MM.1S (cell line): ENCODE results near the gene HNRNPLL.
"Not testable (repeated sequence)": the region's sequence is repeated elsewhere in the genome, so short reads cannot be mapped to it uniquely, and the experiment has no call there.

Experiments
- DNase-seq: peaks from one replicate; pipeline ENCODE4 v3.0.0-alpha.2; 2015
- H2AFZ ChIP-seq: fragments of 300-600 bp; sonication (generic); 2 replicates; pipeline ENCODE4 v1.6.0; 2016; ENCODE audit warnings: antibody characterized with exemption, low read length
- H3F3A ChIP-seq: fragments of 300-600 bp; sonication (generic); 2 replicates; pipeline ENCODE4 v1.6.1; 2016; ENCODE audit warnings: mild to moderate bottlenecking, antibody characterized with exemption, low read length, moderate library complexity, mixed read lengths; ENCODE audit not compliant: insufficient read depth
- H3K27ac ChIP-seq: fragments of 300-600 bp; sonication (generic); 2 replicates; pipeline ENCODE4 v1.5.1; 2016; ENCODE audit warnings: mild to moderate bottlenecking, low read length
- H3K27me3 ChIP-seq: fragments of 300-600 bp; sonication (generic); replicated peaks from 2 replicates; pipeline ENCODE4 v1.6.0; 2016; ENCODE audit warnings: low read length; ENCODE audit not compliant: insufficient read depth
- H3K36me3 ChIP-seq: fragments of 300-600 bp; sonication (generic); replicated peaks from 2 replicates; pipeline ENCODE4 v1.6.1; 2016; ENCODE audit warnings: mild to moderate bottlenecking, low read length, mixed read lengths; ENCODE audit not compliant: insufficient read depth
- H3K4me1 ChIP-seq: fragments of 300-600 bp; sonication (generic); 2 replicates; pipeline ENCODE4 v1.6.1; 2016; ENCODE audit warnings: low read length, mixed read lengths
- H3K4me2 ChIP-seq: fragments of 300-600 bp; sonication (generic); 2 replicates; pipeline ENCODE4 v1.6.0; 2016; ENCODE audit warnings: low read depth, low read length
- H3K4me3 ChIP-seq: fragments of 300-600 bp; sonication (generic); 2 replicates; pipeline ENCODE4 v1.5.1; 2016; ENCODE audit warnings: low read length, mixed read lengths
- H3K79me2 ChIP-seq: fragments of 300-600 bp; sonication (generic); 2 replicates; pipeline ENCODE4 v1.6.1; 2016; ENCODE audit warnings: mixed run types, low read length, mixed read lengths
- H3K9ac ChIP-seq: fragments of 300-600 bp; sonication (generic); 2 replicates; pipeline ENCODE4 v1.6.1; 2016; ENCODE audit warnings: low read length, mixed read lengths
- H3K9me2 ChIP-seq: fragments of 300-600 bp; sonication (generic); replicated peaks from 2 replicates; pipeline ENCODE4 v1.6.1; 2016; ENCODE audit warnings: mild to moderate bottlenecking, low read length, mixed read lengths; ENCODE audit not compliant: insufficient read depth
- H3K9me3 ChIP-seq: fragments of 300-600 bp; sonication (generic); replicated peaks from 2 replicates; pipeline ENCODE4 v1.6.1; 2016; ENCODE audit warnings: mild to moderate bottlenecking, low read length, mixed read lengths; ENCODE audit not compliant: insufficient read depth
- H4K20me1 ChIP-seq: fragments of 300-600 bp; sonication (generic); 2 replicates; pipeline ENCODE4 v1.6.1; 2016; ENCODE audit warnings: mild to moderate bottlenecking, low read length, moderate library complexity, mixed read lengths; ENCODE audit not compliant: insufficient read depth
- EZH2 ChIP-seq: fragments of 300-600 bp; sonication (generic); optimal IDR thresholded peaks from 2 replicates; pipeline ENCODE3; 2017; ENCODE audit warnings: low read depth, mild to moderate bottlenecking, antibody characterized with exemption, low read length, mixed read lengths
- EZH2phosphoT487 ChIP-seq: fragments of 300-600 bp; sonication (generic); IDR thresholded peaks from 2 replicates; pipeline ENCODE4 v1.6.1; 2018; ENCODE audit warnings: antibody characterized with exemption, low read length
- TF ChIP-seq, protein P1 (sequence below): fragments of 300-600 bp; sonication (generic); IDR thresholded peaks from 2 replicates; pipeline ENCODE4 v1.5.1; 2016; ENCODE audit warnings: antibody characterized with exemption, low read length, mixed read lengths

HNRNPLL gene

DNA sequence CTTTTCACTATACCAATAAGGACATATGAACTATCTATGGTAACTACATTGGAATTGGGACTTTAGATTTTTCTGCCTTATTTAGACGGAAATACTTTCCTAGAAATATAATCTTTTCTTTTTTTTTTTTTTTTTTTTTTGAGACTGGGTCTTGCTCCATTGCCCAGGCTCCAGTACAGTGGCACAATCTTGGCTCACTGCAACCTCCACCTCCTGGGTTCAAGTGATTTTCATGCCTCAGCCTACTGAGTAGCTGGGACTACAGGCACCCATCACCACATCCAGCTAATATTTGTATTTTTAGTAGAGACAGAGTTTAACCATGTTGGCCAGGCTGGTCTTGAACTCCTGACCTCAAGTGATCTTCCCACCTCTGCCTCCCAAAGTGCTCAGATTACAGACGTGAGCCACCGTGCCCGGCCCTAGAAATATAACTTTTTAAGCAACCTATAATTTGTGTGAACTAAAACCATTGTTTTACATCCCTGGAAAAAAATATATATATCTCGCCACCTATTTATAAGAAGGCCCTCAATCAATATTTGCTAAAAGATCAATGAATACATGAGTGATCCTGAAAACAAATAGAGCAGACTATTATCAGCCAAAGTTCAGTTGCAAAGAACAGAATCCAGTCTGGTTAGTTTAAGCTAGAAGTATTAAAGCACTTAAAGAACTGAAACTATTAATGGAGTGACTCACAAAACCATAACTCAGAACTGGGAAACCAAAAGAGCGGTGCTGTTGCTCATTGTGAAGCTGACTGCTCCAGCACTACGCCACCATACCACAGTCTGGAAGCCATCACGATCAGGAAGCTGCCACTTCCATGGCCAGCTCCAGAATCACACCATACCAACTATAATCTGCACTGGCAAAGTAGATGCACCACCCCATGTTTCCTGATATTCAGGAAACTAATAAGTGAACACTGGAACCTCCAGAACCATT lies 8.4 kb upstream of the HNRNPLL start:
- H3K4me1 ChIP-seq = peaks cover 40% of the 10 kb centered on the region
- H3K79me2 ChIP-seq = no peaks in the 10 kb centered on the region
- peaks cover 24% of the 10 kb centered on the region for H3F3A ChIP-seq
- H3K27me3 ChIP-seq = no peaks in the 10 kb centered on the region
- DNase-seq = peak; percentile 74
- H3K27ac ChIP-seq = peak overlapping the region; percentile 16; the same call in 1 of the 2 replicates
- H3K9ac ChIP-seq = no peak overlapping the region
- no peaks in the 10 kb centered on the region for H4K20me1 ChIP-seq
- TF ChIP-seq, protein P1, sequence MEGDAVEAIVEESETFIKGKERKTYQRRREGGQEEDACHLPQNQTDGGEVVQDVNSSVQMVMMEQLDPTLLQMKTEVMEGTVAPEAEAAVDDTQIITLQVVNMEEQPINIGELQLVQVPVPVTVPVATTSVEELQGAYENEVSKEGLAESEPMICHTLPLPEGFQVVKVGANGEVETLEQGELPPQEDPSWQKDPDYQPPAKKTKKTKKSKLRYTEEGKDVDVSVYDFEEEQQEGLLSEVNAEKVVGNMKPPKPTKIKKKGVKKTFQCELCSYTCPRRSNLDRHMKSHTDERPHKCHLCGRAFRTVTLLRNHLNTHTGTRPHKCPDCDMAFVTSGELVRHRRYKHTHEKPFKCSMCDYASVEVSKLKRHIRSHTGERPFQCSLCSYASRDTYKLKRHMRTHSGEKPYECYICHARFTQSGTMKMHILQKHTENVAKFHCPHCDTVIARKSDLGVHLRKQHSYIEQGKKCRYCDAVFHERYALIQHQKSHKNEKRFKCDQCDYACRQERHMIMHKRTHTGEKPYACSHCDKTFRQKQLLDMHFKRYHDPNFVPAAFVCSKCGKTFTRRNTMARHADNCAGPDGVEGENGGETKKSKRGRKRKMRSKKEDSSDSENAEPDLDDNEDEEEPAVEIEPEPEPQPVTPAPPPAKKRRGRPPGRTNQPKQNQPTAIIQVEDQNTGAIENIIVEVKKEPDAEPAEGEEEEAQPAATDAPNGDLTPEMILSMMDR = no peak
- TF ChIP-seq EZH2 = no peak
- H3K36me3 ChIP-seq = no peaks in the 10 kb centered on the region
- H3K9me2 ChIP-seq = no peaks in the 10 kb centered on the region
- H2AFZ ChIP-seq = 0 out of 2 replicates have a peak overlapping the region, but pooled peaks have one; percentile 8
- H3K9me3 ChIP-seq = no peaks in the 10 kb centered on the region
- H3K4me3 ChIP-seq = no peak overlapping the region
- H3K4me2 ChIP-seq = peak overlapping the region; percentile 42; the same call in 1 of the 2 replicates

DNA sequence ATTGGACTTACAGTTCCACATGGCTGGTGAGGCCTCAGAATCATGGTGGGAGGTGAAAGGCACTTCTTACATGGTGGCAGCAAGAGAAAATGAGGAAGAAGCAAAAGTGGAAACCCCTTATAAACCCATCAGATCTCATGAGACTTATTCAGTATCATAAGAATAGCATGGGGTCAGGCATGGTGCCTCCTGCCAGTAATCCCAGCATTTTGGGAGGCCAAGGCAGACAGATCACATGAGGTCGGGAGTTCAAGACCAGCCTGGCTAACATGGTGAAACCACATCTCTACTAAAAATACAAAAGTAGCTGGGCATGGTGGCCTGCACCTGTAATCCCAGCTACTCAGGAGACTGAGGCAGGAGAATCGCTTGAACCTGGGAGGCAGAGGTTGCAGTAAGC lies 6.5 kb upstream of the HNRNPLL start:
- H3K27ac ChIP-seq, H4K20me1 ChIP-seq, H3K4me2 ChIP-seq, H3K9me2 ChIP-seq, H3K9ac ChIP-seq, H3K27me3 ChIP-seq, H2AFZ ChIP-seq, H3K36me3 ChIP-seq, H3K4me3 ChIP-seq, DNase-seq, H3K9me3 ChIP-seq, H3K79me2 ChIP-seq: not testable (repeated sequence)
- Histone ChIP-seq H3K4me1 (peaks cover 40% of the 10 kb centered on the region), H3F3A (peaks cover 24% of the 10 kb centered on the region)

DNA sequence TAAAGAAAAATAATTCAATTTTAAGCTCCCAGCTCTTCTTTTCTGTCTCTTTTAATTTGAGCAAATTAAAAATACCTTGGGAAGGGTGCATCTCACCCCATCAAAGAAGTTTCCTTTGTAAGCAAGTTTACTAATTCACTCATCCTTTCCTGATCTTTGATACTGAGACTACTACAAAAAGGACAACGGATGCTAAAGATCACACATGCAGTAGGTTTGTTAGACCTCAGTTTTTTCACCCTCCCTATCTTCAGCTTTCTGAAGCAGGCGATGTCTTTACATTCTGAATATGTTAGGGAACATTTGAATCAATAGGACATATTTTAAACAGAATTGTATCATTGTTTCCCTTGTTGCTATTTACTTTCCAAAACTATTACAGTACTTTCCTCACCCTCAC lies 6.0 kb upstream of the HNRNPLL start:
- Histone ChIP-seq H3K27ac (no peak overlapping the region), H3K4me2 (no peak overlapping the region), H3K9ac (no peak overlapping the region)

More for the DNA sequence above, 6.0 kb upstream of the HNRNPLL start:
- H3K79me2 ChIP-seq = no peaks in the 10 kb centered on the region
- no peaks in the 10 kb centered on the region for H3K27me3 ChIP-seq
- no peaks in the 10 kb centered on the region for H3K9me2 ChIP-seq
- H3K9me3 ChIP-seq = no peaks in the 10 kb centered on the region
- H3K4me1 ChIP-seq = peaks cover 44% of the 10 kb centered on the region
- no peaks in the 10 kb centered on the region for H4K20me1 ChIP-seq
- no peak for TF ChIP-seq EZH2
- no peak for TF ChIP-seq EZH2phosphoT487
- TF ChIP-seq, protein P1 = no peak
- H3K36me3 ChIP-seq = no peaks in the 10 kb centered on the region
- peaks cover 29% of the 10 kb centered on the region for H3F3A ChIP-seq
- DNase-seq = no peak
- H3K4me3 ChIP-seq = no peak overlapping the region
- no peak overlapping the region for H2AFZ ChIP-seq
